ES-I3 (cell line): ENCODE results near the gene COX19.
A peak's percentile ranks its signal among the peaks of the same experiment; 100 is the strongest.

Source experiments
- H3K36me3 ChIP-seq: 2 replicates; pipeline ENCODE4 v1.6.1; 2013; ENCODE audit warnings: mild to moderate bottlenecking, low read length, control low read depth, moderate library complexity; ENCODE audit not compliant: insufficient read depth
- H3K4me1 ChIP-seq: 2 replicates; pipeline ENCODE4 v1.6.1; 2013; ENCODE audit warnings: mild to moderate bottlenecking, control low read depth, low read length; ENCODE audit not compliant: insufficient read depth
- H3K9ac ChIP-seq: 2 replicates; pipeline ENCODE4 v1.6.1; 2013; ENCODE audit warnings: low read depth, mild to moderate bottlenecking, low read length, moderate library complexity
- H3K9me3 ChIP-seq: 2 replicates; pipeline ENCODE4 v1.6.1; 2013; ENCODE audit warnings: mild to moderate bottlenecking, low read length, moderate library complexity; ENCODE audit not compliant: control insufficient read depth, insufficient read depth

COX19 gene

DNA sequence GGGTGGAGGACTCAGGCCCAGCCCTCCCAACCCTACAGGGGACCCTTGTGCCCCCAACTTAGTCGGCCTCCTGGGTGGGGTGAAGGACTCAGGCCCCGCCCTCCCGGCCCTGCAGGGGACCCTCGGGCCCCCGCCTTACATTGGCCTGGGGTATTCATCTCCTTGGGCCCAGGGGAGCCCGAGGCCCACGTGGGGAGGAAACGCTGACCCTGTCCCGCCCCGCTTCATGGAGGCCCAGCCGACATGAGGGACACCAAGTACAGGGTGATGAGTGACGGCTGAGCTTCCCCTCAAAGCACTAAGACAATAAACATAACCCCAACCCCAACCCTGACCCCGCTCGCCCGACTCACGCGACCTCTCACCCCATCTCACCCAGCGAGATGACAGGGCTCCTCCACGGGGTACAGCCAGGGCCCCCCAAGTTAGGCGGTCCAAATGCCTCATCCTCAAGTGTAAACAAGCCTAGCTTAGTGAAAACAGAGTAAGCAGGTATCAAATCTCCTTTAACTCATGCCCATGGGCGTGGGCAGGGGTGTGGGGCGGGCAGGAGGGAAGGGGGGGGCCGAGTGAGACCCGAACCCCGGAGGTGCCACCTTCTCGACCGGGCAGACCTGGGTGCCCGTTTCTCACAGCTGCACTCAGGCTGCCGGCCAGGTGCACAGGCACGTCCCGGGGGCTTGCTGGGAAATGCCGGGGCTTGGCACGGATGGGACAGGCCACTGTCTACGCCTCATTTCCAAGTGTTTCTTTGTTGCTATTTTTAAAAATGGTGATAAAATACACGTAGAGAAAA is 15.8 kb upstream of the COX19 start:
- Histone ChIP-seq H3K4me1 (peaks cover 7% of the 10 kb centered on the region; the same call in 1 of the 2 replicates), H3K9me3 (no peaks in the 10 kb centered on the region), H3K9ac (no peak overlapping the region)

DNA sequence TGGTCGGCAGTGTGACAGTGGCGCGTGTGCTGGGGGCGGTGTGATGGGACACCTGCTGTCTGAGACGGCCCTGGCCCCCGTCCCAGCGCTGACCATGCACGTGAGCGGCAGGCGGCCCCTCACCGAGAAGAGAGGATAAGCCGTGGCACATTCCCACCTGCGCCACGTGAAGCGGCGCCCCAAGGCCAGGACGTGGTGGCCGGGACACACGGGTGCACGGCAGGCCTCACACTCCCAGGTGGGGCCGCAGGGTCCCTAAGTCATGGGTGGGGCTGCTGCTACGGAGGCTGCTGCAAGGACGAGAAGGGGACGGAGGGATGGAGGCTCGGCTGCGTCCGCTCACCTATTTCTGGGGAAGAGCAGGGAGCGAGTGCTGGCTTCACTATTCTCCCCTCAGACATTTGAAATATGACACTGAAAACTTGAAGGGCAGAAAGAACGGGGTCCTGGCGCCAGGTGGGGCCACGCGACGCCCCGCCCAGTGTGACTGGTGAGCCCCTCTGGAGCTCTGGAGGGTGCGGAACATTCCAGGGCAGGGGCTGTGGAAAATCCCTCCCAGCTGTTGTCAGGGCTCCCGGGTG is 15.1 kb upstream of the COX19 start:
- no peaks in the 10 kb centered on the region for H3K36me3 ChIP-seq
- peaks cover 7% of the 10 kb centered on the region; the same call in 1 of the 2 replicates for H3K4me1 ChIP-seq
- no peak overlapping the region for H3K9ac ChIP-seq
- H3K9me3 ChIP-seq, result no peaks in the 10 kb centered on the region

More for the DNA sequence above, 15.8 kb upstream of the COX19 start:
- no peaks in the 10 kb centered on the region for H3K36me3 ChIP-seq

DNA sequence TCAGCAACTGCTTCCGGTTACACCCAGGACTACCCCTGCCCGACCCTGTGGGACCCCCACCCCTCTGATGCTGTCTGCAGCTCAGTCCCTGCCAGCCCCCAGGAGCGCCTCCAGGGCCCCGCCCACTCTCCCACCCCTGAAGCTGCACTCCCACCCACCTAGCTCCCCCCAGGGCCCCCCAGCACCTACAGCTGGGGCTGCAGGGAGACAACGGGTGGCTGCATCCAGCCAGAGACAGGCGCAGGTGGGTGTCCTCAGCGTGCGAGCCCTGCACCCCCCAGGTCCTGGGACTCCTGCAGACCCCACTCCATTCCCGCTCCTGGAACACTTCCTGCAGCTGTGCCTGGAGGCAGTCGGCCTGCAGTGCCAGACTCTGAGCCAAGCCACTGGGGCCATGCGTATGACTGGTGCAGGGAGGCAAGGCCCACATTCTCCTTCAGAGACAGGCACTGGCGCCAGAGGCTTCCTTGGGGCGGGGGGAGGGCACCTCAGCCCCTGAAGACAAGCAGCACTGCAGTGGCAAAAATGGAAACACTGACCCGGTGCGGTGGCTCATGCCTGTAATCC is 13.7 kb upstream of the COX19 start:
- H3K4me1 ChIP-seq, result peaks cover 7% of the 10 kb centered on the region; the same call in 1 of the 2 replicates

DNA sequence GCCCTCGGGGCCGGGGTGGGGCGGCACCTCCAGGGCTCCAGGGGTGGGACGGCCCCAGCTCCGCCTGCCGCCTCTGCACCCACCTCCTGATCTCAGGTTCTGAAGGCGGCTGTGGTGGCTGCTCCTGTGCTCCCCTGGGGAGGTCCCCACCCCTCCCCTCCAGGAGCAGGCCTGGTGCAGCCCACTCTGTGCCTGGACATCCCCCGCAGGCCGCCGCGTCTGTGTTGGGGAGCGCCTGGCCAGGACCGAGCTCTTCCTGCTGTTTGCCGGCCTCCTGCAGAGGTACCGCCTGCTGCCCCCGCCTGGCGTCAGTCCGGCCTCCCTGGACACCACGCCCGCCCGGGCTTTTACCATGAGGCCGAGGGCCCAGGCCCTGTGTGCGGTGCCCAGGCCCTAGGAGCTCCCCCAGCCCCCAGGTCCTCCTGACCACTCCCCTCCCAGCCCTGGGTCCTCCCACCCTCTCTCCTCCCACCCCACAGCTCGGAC is 13.1 kb upstream of the COX19 start:
- no peaks in the 10 kb centered on the region for H3K36me3 ChIP-seq
- peaks cover 6% of the 10 kb centered on the region; the same call in 1 of the 2 replicates for H3K4me1 ChIP-seq
- H3K9me3 ChIP-seq, result no peaks in the 10 kb centered on the region
- H3K9ac ChIP-seq, result peak overlapping the region; percentile 16; the same call in 1 of the 2 replicates

More for the DNA sequence above, 13.7 kb upstream of the COX19 start:
- Histone ChIP-seq H3K9me3 (no peaks in the 10 kb centered on the region), H3K9ac (no peak overlapping the region), H3K36me3 (no peaks in the 10 kb centered on the region)

DNA sequence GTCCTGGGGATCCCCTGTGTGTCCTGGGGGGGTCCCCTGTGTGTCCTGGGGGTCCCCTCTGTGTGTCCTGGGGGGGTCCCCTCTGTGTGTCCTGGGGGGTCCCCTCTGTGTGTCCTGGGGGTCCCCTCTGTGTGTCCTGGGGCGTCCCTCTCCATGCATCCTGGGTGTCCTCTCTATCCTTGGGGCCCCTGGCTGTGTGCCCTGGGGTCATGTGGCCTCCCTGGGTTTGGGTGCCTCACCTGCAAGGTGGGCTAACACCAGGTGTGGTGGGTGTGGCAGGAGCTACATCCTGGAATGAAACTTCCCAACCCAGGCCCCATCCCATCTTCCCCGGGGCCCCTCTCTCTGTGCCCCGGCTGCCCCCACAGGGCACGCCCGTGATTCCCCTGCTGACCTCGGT is 12.6 kb upstream of the COX19 start:
- peaks cover 4% of the 10 kb centered on the region; the same call in 1 of the 2 replicates for H3K4me1 ChIP-seq

DNA sequence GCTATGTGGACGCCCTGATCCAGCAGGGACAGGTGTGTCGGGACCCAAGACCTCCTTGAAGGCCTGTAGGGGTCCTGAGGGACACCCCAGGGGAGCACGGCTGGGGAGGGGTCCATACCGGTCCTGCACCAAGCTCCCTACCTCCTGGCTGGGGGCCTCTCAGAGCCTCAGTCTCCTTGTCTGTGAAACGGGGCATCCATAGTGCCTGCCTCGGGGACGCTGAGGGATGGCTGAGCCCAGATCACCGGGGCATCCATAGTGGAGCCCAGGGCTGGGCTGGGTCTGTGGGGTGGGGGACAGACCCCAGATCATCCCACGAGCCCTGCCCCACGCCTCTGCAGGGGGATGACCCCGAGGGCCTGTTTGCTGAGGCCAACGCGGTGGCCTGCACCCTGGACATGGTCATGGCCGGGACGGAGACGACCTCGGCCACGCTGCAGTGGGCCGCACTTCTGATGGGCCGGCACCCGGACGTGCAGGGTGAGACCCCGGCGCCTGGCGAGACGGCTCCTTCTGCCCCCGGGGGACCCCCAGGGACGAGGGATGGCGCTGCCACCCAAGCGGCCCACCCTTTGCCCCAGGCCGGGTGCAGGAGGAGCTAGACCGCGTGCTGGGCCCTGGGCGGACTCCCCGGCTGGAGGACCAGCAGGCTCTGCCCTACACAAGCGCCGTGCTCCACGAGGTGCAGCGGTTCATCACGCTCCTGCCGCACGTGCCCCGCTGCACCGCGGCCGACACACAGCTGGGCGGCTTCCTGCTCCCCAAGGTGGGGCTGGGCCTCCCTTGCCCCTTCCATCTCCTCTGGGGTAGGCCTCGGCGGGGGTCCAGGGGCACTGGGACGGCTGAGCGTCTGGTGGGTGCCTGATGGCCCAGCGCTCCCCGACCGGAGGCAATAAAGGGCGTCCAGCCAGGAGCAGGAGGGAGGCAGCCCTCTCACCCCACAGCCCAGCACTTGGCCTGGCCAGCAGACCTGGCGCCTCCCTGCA is 11.7 kb upstream of the COX19 start:
- Histone ChIP-seq H3K9ac (no peak overlapping the region), H3K4me1 (peaks cover 4% of the 10 kb centered on the region; the same call in 1 of the 2 replicates), H3K9me3 (no peaks in the 10 kb centered on the region), H3K36me3 (no peaks in the 10 kb centered on the region)

More for the DNA sequence above, 12.6 kb upstream of the COX19 start:
- Histone ChIP-seq H3K36me3 (no peaks in the 10 kb centered on the region), H3K9me3 (no peaks in the 10 kb centered on the region), H3K9ac (no peak overlapping the region)

DNA sequence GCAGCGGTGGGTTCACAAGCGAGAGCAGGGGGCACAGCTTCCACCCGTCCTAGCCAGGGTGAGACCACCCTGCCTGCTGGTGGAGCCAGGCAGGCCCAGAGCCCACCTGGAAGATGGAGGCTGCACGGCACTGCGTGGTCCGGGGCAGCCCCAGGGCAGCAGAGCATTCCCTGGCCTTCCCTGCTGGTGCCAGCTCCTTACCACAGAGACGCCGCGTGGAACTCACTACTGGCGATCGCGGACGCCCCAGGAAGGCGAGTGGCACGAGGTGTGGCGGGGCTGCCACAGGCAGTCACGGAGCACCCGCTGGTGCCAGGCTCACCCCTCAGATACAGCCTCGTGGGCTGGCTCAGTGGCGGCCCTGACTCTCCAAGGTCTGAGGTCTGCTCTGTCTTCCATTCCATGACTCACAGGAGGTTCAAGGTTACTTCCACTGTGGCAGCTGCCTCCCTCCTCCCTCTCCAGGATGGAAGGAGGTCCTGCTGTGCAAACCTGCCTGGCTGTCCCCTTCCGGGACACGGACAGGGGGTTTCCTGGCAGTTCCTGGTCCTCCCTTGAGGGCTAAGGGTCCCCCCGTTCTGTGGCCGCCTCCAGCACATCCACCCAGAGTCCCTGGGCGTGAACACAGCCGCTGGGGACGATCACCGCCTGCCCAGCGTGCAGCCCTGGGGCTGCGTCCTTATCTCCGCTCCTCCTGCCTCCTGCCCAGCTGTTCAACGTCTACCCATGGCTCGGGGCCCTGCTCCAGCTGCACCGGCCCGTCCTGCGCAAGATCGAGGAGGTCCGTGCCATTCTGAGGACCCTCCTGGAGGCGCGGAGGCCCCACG is 10.8 kb upstream of the COX19 start:
- Histone ChIP-seq H3K9me3 (no peaks in the 10 kb centered on the region), H3K36me3 (no peaks in the 10 kb centered on the region), H3K4me1 (peaks cover 4% of the 10 kb centered on the region; the same call in 1 of the 2 replicates), H3K9ac (no peak overlapping the region)

DNA sequence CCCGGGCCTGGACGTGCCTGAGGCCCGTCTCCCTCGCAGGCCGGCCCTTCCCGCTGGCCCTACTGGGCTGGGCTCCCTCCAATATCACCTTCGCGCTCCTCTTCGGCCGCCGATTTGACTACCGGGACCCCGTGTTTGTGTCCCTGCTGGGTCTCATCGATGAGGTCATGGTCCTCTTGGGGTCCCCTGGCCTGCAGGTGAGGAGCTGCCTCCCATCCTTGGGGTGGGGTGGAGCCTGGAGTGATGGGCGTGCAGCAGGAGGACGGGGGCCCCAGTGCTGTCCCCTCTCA is 9.7 kb upstream of the COX19 start:
- H3K9ac ChIP-seq, result no peak overlapping the region
- H3K9me3 ChIP-seq, result no peaks in the 10 kb centered on the region
- H3K36me3 ChIP-seq, result no peaks in the 10 kb centered on the region
- peaks cover 4% of the 10 kb centered on the region; the same call in 1 of the 2 replicates for H3K4me1 ChIP-seq

DNA sequence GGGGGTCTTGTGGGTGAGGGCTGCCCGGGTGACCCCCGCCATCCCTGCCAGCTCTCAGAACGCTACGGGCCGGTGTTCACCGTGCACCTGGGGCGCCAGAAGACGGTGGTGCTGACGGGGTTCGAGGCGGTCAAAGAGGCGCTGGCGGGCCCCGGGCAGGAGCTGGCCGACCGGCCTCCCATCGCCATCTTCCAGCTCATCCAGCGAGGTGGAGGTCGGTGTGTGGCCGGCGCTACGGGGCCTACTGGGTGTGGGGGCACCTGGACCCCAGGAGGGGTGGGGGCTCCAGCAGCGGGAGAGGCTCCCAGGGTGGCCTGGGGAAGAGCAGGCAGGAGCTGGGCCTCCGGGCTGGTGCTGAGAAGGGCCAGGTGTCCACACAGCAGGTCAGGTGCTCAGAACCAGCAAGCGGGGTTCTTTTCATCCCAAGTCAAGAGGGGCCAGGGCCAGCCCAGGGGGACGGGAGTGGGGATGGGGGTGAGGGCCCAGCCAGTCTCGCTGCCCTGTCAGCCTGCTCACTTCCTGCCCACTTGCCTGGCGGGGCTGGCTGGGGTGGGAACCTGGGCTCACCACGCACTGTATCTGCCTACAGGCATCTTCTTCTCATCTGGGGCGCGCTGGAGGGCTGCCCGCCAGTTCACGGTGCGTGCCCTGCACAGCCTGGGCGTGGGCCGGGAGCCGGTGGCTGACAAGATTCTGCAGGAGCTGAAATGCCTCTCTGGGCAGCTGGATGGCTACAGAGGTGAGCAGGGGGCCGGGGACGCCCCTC is 9.2 kb upstream of the COX19 start:
- Histone ChIP-seq H3K9ac (no peak overlapping the region), H3K9me3 (no peaks in the 10 kb centered on the region), H3K36me3 (no peaks in the 10 kb centered on the region), H3K4me1 (peaks cover 4% of the 10 kb centered on the region; the same call in 1 of the 2 replicates)

DNA sequence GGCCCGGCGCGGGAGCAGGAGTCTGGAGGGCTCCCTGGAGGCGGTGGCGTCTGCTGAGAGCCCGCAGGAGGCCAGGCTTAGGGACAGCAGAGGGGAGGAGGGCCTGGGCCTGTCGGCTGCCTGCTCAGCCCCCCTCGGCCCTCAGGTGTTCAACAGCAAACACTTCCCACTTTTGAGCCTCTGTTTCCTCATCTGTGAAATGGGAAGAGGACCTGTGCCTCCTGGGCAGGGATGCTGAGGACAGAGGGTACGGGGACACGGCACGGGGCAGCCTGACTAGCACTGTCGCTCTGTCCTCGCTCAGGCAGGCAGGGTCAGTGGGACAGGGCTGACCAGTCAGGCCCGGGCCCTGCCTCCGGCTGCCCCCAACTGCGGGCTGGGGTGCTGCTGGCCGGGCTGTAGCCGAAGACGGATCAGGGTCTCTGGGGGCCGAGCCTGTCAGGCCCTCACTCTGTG is 8.3 kb upstream of the COX19 start:
- no peaks in the 10 kb centered on the region for H3K36me3 ChIP-seq
- H3K4me1 ChIP-seq, result no peaks in the 10 kb centered on the region; the same call in 1 of the 2 replicates
- H3K9ac ChIP-seq, result no peak overlapping the region
- H3K9me3 ChIP-seq, result no peaks in the 10 kb centered on the region

DNA sequence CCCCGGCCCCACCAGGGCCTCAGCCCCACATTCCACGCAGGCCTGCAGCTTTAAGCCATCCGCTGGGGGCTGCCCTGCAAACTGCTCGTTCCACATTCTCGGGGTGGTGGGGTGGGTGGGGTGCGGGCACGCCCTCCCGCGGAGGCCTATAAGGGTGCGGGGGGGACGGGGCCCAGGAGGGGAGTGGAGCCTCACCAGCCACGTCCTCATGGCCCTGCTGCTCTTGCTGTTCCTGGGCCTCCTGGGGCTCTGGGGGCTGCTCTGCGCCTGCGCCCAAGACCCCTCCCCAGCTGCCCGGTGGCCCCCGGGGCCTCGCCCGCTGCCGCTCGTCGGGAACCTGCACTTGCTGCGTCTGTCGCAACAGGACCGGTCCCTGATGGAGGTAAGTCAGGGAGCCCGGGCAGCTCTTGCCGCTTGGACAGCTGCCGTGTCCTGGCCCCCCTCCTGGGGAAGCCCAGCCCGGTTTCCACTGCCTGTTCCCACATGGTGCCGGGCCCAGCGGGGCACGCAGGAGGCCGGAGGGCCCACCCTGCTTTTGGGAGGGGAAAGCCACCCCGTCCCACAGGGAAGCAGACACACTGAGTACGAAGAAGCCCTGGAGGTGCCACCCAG is 7.8 kb upstream of the COX19 start, which contains the start of gene CYP2W1:
Gene CYP2W1 (plus strand): TSS at position 178 of the 612 bp plus-strand sequence. CDS start 31 bp downstream, at position 209.
- H3K36me3 ChIP-seq, result no peaks in the 10 kb centered on the region
- no peaks in the 10 kb centered on the region; the same call in 1 of the 2 replicates for H3K4me1 ChIP-seq
- no peak within 1 kb of the TSS for H3K9ac ChIP-seq

DNA sequence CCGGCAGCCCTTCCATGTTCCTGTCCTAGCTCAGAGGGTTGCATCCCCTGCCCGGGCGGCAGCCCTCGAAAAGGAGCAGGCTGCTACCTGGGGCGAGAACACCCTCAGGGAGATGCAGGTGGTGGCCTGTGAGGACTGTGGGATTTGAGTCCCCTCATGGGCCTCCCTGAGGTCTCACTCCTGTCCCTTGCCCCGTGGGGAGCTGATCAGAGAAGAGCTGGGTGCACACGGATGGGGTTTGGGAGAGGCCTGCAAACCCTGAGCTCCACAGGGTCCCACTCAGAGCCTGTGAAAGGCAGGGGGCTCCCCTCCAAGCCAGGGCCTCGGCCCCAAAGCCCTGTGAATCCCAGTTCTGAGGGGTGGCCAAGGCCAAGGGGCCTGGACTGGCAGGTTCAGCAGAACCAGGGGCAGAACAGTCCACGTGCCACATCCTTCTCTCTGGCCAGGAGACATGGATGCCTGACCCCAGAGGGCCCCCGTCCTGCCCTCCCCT is 7.2 kb upstream of the COX19 start:
- no peak overlapping the region for H3K9ac ChIP-seq
- H3K9me3 ChIP-seq, result no peaks in the 10 kb centered on the region
- H3K36me3 ChIP-seq, result no peaks in the 10 kb centered on the region
- H3K4me1 ChIP-seq, result no peaks in the 10 kb centered on the region; the same call in 1 of the 2 replicates

More for the DNA sequence above, 7.8 kb upstream of the COX19 start, which contains the start of gene CYP2W1:
- no peaks in the 10 kb centered on the region for H3K9me3 ChIP-seq
